Measurements from ENCODE around the gene IDI2. TPM values are rescaled to one million over a fixed set of nuclear protein-coding genes. Genes with fewer than 3 reads are reported as not detected.

IDI2 gene
- total RNA-seq, 1 donor, result not detected

GRCh38 chr10:990808-991207, 34.9 kb downstream of the IDI2 start:
- TF ChIP-seq CTCF (IDR thresholded peaks at IDR 0.05; ENCODE audit: insufficient read depth, low read depth, low read length), result no peak
- no peak for DNase-seq (ENCODE audit: low read depth)
- H3K4me3 ChIP-seq (ENCODE audit: low read depth, low read length), result no peak overlapping the region

GRCh38 chr10:988667-989545, 36.8 kb downstream of the IDI2 start:
- H3K4me3 ChIP-seq (ENCODE audit: low read depth, low read length), result peak overlapping the region; percentile 98
- no peak for TF ChIP-seq CTCF (IDR thresholded peaks at IDR 0.05; ENCODE audit: insufficient read depth, low read depth, low read length)
- peak; percentile 40 for DNase-seq (ENCODE audit: low read depth)

GRCh38 chr10:987870-988666, 37.6 kb downstream of the IDI2 start, which contains the start of gene GTPBP4:
TSS of gene GTPBP4 (plus strand) at chr10:988434. CDS start at chr10:988480, 46 bp downstream.
- peak; percentile 97 for DNase-seq (ENCODE audit: low read depth)
- no peak for TF ChIP-seq CTCF (IDR thresholded peaks at IDR 0.05; ENCODE audit: insufficient read depth, low read depth, low read length)
- H3K4me3 ChIP-seq (ENCODE audit: low read depth, low read length), result peak within 1 kb of the TSS; percentile 98

GRCh38 chr10:987620-987869, 38.1 kb downstream of the IDI2 start:
- TF ChIP-seq CTCF (IDR thresholded peaks at IDR 0.05; ENCODE audit: insufficient read depth, low read depth, low read length), result no peak
- H3K4me3 ChIP-seq (ENCODE audit: low read depth, low read length), result peak overlapping the region; percentile 98
- no peak for DNase-seq (ENCODE audit: low read depth)

- H3K4me3 ChIP-seq (ENCODE audit: low read depth, low read length), result peak overlapping the region; percentile 98
- peak; percentile 55 for DNase-seq (ENCODE audit: low read depth)
- TF ChIP-seq CTCF (IDR thresholded peaks at IDR 0.05; ENCODE audit: insufficient read depth, low read depth, low read length), result no peak
Observed at GRCh38 chr10:986881-987619, 38.6 kb downstream of the IDI2 start.

GRCh38 chr10:986137-986825, 39.4 kb downstream of the IDI2 start:
- no peak for TF ChIP-seq CTCF (IDR thresholded peaks at IDR 0.05; ENCODE audit: insufficient read depth, low read depth, low read length)
- peak; percentile 41 for DNase-seq (ENCODE audit: low read depth)

More at GRCh38 chr10:986137-986825, 39.4 kb downstream of the IDI2 start:
- H3K4me3 ChIP-seq (ENCODE audit: low read depth, low read length), result no peak overlapping the region

Measured in fibroblast of villous mesenchyme (primary cell).